Embryonic facial prominence (tissue), 1 donor: ENCODE results near the gene RBMY1E.
"Not testable (repeated sequence)": the region's sequence is repeated elsewhere in the genome, so short reads cannot be mapped to it uniquely, and the experiment has no call there.

Source experiments
- DNase-seq: peaks from one replicate; pipeline ENCODE4 v3.0.0-alpha.2; 2016; ENCODE audit errors: extremely low spot score

The RBMY1E gene

GRCh38 chrY:21917932-21918331 lies at the start of gene RBMY1E:
Gene RBMY1E, minus strand, starts transcription at chrY:21918032. Its CDS starts 1,978 bp downstream, at chrY:21916054.
- DNase-seq: not testable (repeated sequence)

GRCh38 chrY:21894426-21894825 lies 23.4 kb downstream of the RBMY1E start, which contains the start of gene RBMY1D:
Gene RBMY1D, minus strand, starts transcription at chrY:21894526. Its CDS starts 2,013 bp downstream, at chrY:21892513.
- not testable (repeated sequence) for DNase-seq

- DNase-seq: not testable (repeated sequence)
Observed at GRCh38 chrY:21869407-21870076, 48.3 kb downstream of the RBMY1E start.
